Esophagus muscularis mucosa (tissue), 4 donors: ENCODE results near the gene ALX3.

Experiments used
- EP300 ChIP-seq: sonication (generic); formaldehyde crosslinking; IDR thresholded peaks from one replicate; pipeline ENCODE4 v1.6.1; 2017; ENCODE audit warnings: antibody characterized with exemption
- POLR2A ChIP-seq: fragments of 450-650 bp; IDR thresholded peaks from one replicate; pipeline ENCODE4 v1.6.1; 2017; ENCODE audit warnings: antibody characterized with exemption, moderate library complexity, mild to moderate bottlenecking, low read depth
- POLR2AphosphoS5 ChIP-seq, 2 donors: sonication (generic); formaldehyde crosslinking; IDR thresholded peaks; one replicate each; pipeline ENCODE4 v1.6.1; 2017; ENCODE audit warnings: antibody characterized with exemption in 2 of 2
- TF ChIP-seq, protein P1 (sequence below), 3 experiments: fragments of 200-600 bp in 2 of 3; fragments of 450-650 bp in 1 of 3; sonication (generic) in 2 of 3; IDR thresholded peaks; one replicate each; pipeline ENCODE4 v1.5.1; 2017 to 2019; ENCODE audit warnings: antibody characterized with exemption in 3 of 3, mild to moderate bottlenecking in 2 of 3, moderate library complexity in 1 of 3

GRCh38 chr1:110107867-110108469 is 37.5 kb upstream of the ALX3 start:
- TF ChIP-seq POLR2A: no peak
- TF ChIP-seq, protein P1, sequence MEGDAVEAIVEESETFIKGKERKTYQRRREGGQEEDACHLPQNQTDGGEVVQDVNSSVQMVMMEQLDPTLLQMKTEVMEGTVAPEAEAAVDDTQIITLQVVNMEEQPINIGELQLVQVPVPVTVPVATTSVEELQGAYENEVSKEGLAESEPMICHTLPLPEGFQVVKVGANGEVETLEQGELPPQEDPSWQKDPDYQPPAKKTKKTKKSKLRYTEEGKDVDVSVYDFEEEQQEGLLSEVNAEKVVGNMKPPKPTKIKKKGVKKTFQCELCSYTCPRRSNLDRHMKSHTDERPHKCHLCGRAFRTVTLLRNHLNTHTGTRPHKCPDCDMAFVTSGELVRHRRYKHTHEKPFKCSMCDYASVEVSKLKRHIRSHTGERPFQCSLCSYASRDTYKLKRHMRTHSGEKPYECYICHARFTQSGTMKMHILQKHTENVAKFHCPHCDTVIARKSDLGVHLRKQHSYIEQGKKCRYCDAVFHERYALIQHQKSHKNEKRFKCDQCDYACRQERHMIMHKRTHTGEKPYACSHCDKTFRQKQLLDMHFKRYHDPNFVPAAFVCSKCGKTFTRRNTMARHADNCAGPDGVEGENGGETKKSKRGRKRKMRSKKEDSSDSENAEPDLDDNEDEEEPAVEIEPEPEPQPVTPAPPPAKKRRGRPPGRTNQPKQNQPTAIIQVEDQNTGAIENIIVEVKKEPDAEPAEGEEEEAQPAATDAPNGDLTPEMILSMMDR (IDR thresholded peaks at IDR 0.05): no peak
- no peak for TF ChIP-seq EP300
- TF ChIP-seq POLR2AphosphoS5 (IDR thresholded peaks at IDR 0.05): no peak
